Measurements from ENCODE around the gene KLHL2.

- no peak for TF ChIP-seq CTCF (IDR thresholded peaks at IDR 0.05)
- TF ChIP-seq POLR2AphosphoS5 (IDR thresholded peaks at IDR 0.05) = no peak
Measured at GRCh38 chr4:165190591-165191347, 16.6 kb upstream of the KLHL2 start.
